ENCODE results near the gene VTI1A. TPM values are rescaled to one million over a fixed set of nuclear protein-coding genes. Genes with fewer than 3 reads are reported as not detected.

Gene VTI1A
- polyA plus RNA-seq, 1 donor from 2014 or later = 28.7 TPM

DNA sequence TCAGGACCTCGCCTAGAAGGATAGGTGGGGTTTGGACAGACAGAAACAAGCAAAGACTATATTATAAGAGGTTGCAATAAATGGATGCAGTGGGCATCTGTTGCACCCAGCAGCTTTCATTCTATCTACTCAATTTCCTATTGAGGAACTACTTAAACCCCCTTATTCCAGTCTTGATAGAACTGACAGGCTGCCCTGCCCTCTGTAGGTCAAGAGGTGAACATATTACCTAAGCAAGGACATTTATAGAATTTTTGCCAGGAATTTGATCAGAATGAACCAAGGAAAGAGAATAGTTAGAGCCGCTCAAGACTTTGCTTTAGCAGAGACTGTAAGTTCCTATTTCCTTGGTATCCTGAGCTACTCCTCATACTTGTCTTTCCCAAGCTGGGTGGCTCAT, 9.5 kb downstream of the VTI1A start:
- H2AFZ ChIP-seq (ENCODE audit: low read depth, low read length) = no peak overlapping the region
- no peaks in the 10 kb centered on the region for H3K9me3 ChIP-seq (ENCODE audit: low read length)
- no peaks in the 10 kb centered on the region for H3K9me2 ChIP-seq (ENCODE audit: insufficient read depth, low read length)
- H3K4me3 ChIP-seq (ENCODE audit: low read length) = no peak overlapping the region
- H4K20me1 ChIP-seq (ENCODE audit: insufficient read depth) = no peaks in the 10 kb centered on the region
- no peak overlapping the region for H3K4me2 ChIP-seq (ENCODE audit: low read length)
- no peaks in the 10 kb centered on the region for H3K36me3 ChIP-seq (ENCODE audit: insufficient read depth, low read length)
- no peak overlapping the region for H3K9ac ChIP-seq (ENCODE audit: low read length)
- no peak overlapping the region for H3K27ac ChIP-seq (ENCODE audit: low read length)
- TF ChIP-seq, protein P1, sequence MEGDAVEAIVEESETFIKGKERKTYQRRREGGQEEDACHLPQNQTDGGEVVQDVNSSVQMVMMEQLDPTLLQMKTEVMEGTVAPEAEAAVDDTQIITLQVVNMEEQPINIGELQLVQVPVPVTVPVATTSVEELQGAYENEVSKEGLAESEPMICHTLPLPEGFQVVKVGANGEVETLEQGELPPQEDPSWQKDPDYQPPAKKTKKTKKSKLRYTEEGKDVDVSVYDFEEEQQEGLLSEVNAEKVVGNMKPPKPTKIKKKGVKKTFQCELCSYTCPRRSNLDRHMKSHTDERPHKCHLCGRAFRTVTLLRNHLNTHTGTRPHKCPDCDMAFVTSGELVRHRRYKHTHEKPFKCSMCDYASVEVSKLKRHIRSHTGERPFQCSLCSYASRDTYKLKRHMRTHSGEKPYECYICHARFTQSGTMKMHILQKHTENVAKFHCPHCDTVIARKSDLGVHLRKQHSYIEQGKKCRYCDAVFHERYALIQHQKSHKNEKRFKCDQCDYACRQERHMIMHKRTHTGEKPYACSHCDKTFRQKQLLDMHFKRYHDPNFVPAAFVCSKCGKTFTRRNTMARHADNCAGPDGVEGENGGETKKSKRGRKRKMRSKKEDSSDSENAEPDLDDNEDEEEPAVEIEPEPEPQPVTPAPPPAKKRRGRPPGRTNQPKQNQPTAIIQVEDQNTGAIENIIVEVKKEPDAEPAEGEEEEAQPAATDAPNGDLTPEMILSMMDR (IDR thresholded peaks at IDR 0.05; ENCODE audit: poor library complexity, severe bottlenecking) = no peak
- TF ChIP-seq, protein P2, sequence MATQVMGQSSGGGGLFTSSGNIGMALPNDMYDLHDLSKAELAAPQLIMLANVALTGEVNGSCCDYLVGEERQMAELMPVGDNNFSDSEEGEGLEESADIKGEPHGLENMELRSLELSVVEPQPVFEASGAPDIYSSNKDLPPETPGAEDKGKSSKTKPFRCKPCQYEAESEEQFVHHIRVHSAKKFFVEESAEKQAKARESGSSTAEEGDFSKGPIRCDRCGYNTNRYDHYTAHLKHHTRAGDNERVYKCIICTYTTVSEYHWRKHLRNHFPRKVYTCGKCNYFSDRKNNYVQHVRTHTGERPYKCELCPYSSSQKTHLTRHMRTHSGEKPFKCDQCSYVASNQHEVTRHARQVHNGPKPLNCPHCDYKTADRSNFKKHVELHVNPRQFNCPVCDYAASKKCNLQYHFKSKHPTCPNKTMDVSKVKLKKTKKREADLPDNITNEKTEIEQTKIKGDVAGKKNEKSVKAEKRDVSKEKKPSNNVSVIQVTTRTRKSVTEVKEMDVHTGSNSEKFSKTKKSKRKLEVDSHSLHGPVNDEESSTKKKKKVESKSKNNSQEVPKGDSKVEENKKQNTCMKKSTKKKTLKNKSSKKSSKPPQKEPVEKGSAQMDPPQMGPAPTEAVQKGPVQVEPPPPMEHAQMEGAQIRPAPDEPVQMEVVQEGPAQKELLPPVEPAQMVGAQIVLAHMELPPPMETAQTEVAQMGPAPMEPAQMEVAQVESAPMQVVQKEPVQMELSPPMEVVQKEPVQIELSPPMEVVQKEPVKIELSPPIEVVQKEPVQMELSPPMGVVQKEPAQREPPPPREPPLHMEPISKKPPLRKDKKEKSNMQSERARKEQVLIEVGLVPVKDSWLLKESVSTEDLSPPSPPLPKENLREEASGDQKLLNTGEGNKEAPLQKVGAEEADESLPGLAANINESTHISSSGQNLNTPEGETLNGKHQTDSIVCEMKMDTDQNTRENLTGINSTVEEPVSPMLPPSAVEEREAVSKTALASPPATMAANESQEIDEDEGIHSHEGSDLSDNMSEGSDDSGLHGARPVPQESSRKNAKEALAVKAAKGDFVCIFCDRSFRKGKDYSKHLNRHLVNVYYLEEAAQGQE (IDR thresholded peaks at IDR 0.05; ENCODE audit: borderline replicate concordance) = no peak
- TF ChIP-seq SMC3 (conservative IDR thresholded peaks at IDR 0.05; ENCODE audit: poor library complexity) (no peak), POLR2AphosphoS5 (IDR thresholded peaks at IDR 0.05) (no peak), RAD21 (conservative IDR thresholded peaks at IDR 0.05) (no peak), EZH2 (IDR thresholded peaks at IDR 0.05; ENCODE audit: borderline replicate concordance, insufficient read depth, low read length, poor library complexity, severe bottlenecking) (no peak), EP300 (conservative IDR thresholded peaks at IDR 0.05; ENCODE audit: poor library complexity, severe bottlenecking) (no peak), TAF1 (IDR thresholded peaks at IDR 0.05; ENCODE audit: low read depth) (no peak), MXI1 (conservative IDR thresholded peaks at IDR 0.05; ENCODE audit: poor library complexity, severe bottlenecking) (no peak)
- H3K27me3 ChIP-seq (ENCODE audit: insufficient read depth, low read depth, low read length) = no peaks in the 10 kb centered on the region
- H3F3A ChIP-seq (ENCODE audit: insufficient read depth, low read length, poor library complexity, severe bottlenecking) = no peaks in the 10 kb centered on the region
- H3K79me2 ChIP-seq (replicated peaks; ENCODE audit: insufficient read depth, low read length) = no peaks in the 10 kb centered on the region

DNA sequence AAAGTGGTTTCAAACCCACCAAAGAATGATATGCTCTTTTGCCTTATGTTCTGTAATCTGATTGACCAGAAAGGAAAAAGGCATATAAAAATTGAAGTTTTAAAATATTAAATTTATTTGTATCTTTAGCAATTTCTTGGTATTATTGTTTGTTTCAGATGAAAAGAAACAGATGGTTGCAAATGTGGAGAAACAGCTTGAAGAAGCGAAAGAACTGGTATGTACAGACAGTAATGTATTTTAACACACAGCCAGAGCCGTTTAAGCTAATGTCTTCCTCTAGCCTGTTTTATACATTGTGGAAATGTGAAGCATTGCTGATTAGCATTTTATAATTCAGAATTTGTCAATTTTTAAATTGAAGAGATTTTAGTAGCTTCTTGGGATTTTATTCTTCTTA, 13.4 kb downstream of the VTI1A start:
- no peak overlapping the region for H3K27ac ChIP-seq (ENCODE audit: low read length)
- H3K27me3 ChIP-seq (ENCODE audit: insufficient read depth, low read depth, low read length) = no peaks in the 10 kb centered on the region
- H3K9ac ChIP-seq (ENCODE audit: low read length) = no peak overlapping the region
- peaks cover 5% of the 10 kb centered on the region for H3K36me3 ChIP-seq (ENCODE audit: insufficient read depth, low read length)
- no peak overlapping the region for H3K4me3 ChIP-seq (ENCODE audit: low read length)
- no peaks in the 10 kb centered on the region for H3F3A ChIP-seq (ENCODE audit: insufficient read depth, low read length, poor library complexity, severe bottlenecking)
- no peak overlapping the region for H3K4me2 ChIP-seq (ENCODE audit: low read length)
- no peak for TF ChIP-seq SMC3 (conservative IDR thresholded peaks at IDR 0.05; ENCODE audit: poor library complexity)
- TF ChIP-seq POLR2AphosphoS5 (IDR thresholded peaks at IDR 0.05) = no peak
- no peak for TF ChIP-seq RAD21 (conservative IDR thresholded peaks at IDR 0.05)
- TF ChIP-seq EP300 (conservative IDR thresholded peaks at IDR 0.05; ENCODE audit: poor library complexity, severe bottlenecking) = no peak
- TF ChIP-seq, protein P2 (IDR thresholded peaks at IDR 0.05; ENCODE audit: borderline replicate concordance) = no peak
- TF ChIP-seq, protein P1 (IDR thresholded peaks at IDR 0.05; ENCODE audit: poor library complexity, severe bottlenecking) = no peak
- no peak for TF ChIP-seq MXI1 (conservative IDR thresholded peaks at IDR 0.05; ENCODE audit: poor library complexity, severe bottlenecking)
- TF ChIP-seq TAF1 (IDR thresholded peaks at IDR 0.05; ENCODE audit: low read depth) = no peak
- no peak for TF ChIP-seq EZH2 (IDR thresholded peaks at IDR 0.05; ENCODE audit: borderline replicate concordance, insufficient read depth, low read length, poor library complexity, severe bottlenecking)
- no peaks in the 10 kb centered on the region for H3K9me2 ChIP-seq (ENCODE audit: insufficient read depth, low read length)
- H2AFZ ChIP-seq (ENCODE audit: low read depth, low read length) = no peak overlapping the region
- H3K79me2 ChIP-seq (replicated peaks; ENCODE audit: insufficient read depth, low read length) = no peaks in the 10 kb centered on the region
- H3K9me3 ChIP-seq (ENCODE audit: low read length) = no peaks in the 10 kb centered on the region
- H4K20me1 ChIP-seq (ENCODE audit: insufficient read depth) = no peaks in the 10 kb centered on the region
